ENCODE data around the gene CRK.

- TF ChIP-seq CTCF (IDR thresholded peaks at IDR 0.05) = no peak
- no peak for TF ChIP-seq EP300 (IDR thresholded peaks at IDR 0.05)
- TF ChIP-seq POLR2A (IDR thresholded peaks at IDR 0.05) = no peak
Observed at GRCh38 chr17:1497831-1498230, 41.8 kb upstream of the CRK start.

Data from tibial nerve (tissue), 4 donors.